ENCODE results near the gene CD1D. TPM values are rescaled to one million over a fixed set of nuclear protein-coding genes. Genes with fewer than 3 reads are reported as not detected.
"Not testable (repeated sequence)": the region's sequence is repeated elsewhere in the genome, so short reads cannot be mapped to it uniquely, and the experiment has no call there.

The CD1D gene
- total and polyA plus RNA-seq, 2 donors: 15.0 to 33.5 TPM

DNA sequence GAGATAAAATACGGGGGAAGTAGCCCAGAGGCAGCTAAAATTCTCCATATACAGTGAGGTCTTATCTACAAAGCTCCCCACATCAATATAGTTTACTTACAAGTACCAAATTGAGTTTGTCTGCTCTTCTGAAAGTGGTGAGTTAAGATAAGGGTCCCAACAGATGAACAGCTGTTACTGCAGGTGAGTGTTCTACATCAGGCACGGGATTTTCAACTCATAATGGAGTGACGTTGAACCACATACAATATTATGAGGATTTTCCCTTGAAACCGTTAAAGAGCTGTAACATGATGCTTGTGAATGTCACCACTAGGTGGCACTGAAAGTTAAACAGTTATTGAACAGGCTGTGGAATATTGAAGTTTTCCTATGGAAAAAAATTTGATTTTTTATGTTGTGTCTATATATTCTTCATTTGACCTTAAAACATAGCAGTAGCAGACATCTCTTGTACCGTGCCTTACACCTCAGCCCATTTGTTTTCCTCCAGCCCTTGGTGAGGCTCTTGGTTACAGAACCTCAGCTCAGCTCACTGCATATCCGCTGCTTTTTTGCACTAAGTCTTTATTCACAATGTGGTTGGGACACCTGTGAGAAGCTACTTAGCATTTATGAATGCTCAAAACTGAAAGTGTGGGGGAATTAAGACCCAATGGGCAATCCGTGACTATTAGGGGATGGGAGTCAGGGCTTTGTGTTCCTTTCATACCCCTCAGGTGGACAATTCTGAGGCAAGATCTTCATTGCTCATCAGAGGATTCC lies 23.2 kb downstream of the CD1D start:
- H3K4me3 ChIP-seq (ENCODE audit: low read length in 2 of 2): peak overlapping the region; percentile 35 to 49
- peaks cover under 1 to 6% of the 10 kb centered on the region in 2 donors for H3K36me3 ChIP-seq (ENCODE audit: control insufficient read depth in 2 of 2, insufficient read depth in 2 of 2, low read length in 1 of 2)
- peaks cover under 1 to 10% of the 10 kb centered on the region in 2 donors for H3K4me1 ChIP-seq (ENCODE audit: control insufficient read depth in 2 of 2, insufficient read depth in 2 of 2, low read length in 2 of 2)
- H3K27me3 ChIP-seq (ENCODE audit: control insufficient read depth in 2 of 2, insufficient read depth in 1 of 2, low read length in 1 of 2): no peaks in the 10 kb centered on the region
- DNase-seq (ENCODE audit: low read depth in 6 of 9, low spot score in 9 of 9): peak; percentile 75 to 97 (median 91)
- peaks cover 0 to 3% of the 10 kb centered on the region in 2 donors for H3K9me3 ChIP-seq (ENCODE audit: control insufficient read depth in 2 of 2, insufficient read depth in 1 of 2, low read length in 1 of 2)
- H3K27ac ChIP-seq (ENCODE audit: low read depth in 1 of 2, low read length in 1 of 2): peak overlapping the region; percentile 67 to 85
- 3% methylated on average over 7 of the region's 7 CpGs for WGBS

DNA sequence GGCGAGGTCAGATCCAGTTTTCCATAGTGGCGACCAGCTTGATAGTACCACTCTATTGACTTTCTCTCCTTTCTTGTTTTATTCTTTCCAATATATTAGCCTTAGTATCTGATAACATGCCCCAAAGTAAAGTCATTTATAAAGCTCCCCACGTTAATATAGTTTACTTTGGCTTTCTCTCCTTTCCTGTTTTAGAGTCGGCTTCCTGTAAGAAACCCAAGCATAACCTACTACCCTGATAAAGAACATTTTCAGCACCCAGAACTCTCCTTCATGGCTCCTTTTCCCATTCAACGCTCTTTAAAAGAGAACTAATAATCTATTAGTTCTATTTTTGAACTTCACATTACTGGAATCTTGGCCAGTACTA lies 23.7 kb downstream of the CD1D start:
- peaks cover 0 to 10% of the 10 kb centered on the region in 2 donors for H3K4me1 ChIP-seq (ENCODE audit: control insufficient read depth in 2 of 2, insufficient read depth in 2 of 2, low read length in 2 of 2)
- H3K27me3 ChIP-seq (ENCODE audit: control insufficient read depth in 2 of 2, insufficient read depth in 1 of 2, low read length in 1 of 2): no peaks in the 10 kb centered on the region
- no peak for DNase-seq (ENCODE audit: low read depth in 6 of 9, low spot score in 9 of 9)
- peaks cover 0 to 2% of the 10 kb centered on the region in 2 donors for H3K36me3 ChIP-seq (ENCODE audit: control insufficient read depth in 2 of 2, insufficient read depth in 2 of 2, low read length in 1 of 2)
- peak overlapping the region; percentile 67 to 85 for H3K27ac ChIP-seq (ENCODE audit: low read depth in 1 of 2, low read length in 1 of 2)
- H3K9me3 ChIP-seq (ENCODE audit: control insufficient read depth in 2 of 2, insufficient read depth in 1 of 2, low read length in 1 of 2): peaks cover 0 to 3% of the 10 kb centered on the region in 2 donors
- peak overlapping the region; percentile 17 to 49 for H3K4me3 ChIP-seq (ENCODE audit: low read length in 2 of 2)
- WGBS: 50% methylated on average over 5 of the region's 5 CpGs

DNA sequence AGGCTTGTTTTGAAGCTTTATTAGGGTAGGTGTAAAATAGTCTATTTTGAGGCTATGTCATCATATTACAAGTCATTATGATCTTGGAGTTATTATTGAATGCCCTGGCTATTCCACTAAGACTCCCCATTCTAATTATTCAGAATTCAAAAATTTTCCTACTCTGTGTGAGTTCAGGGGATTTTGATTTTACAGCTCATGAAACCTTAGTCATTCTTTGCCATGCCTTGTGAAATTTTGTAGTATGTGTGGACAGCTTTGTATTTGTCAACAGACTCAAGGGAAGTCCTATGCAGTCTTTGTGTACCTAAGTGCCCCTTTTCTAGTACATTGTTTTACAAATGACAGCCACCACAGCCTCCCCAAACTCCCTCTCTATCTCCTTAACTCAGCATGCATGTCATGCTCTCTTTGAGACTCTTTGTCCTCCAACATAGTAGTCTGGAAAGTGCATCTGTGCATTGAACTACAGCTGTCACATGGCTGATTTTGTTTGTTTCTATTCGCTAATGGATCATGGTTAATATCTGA lies 28.0 kb downstream of the CD1D start:
- DNase-seq (ENCODE audit: low read depth in 6 of 9, low spot score in 9 of 9): no peak
- H3K27me3 ChIP-seq (ENCODE audit: control insufficient read depth in 2 of 2, insufficient read depth in 1 of 2, low read length in 1 of 2): no peaks in the 10 kb centered on the region
- H3K9me3 ChIP-seq (ENCODE audit: control insufficient read depth in 2 of 2, insufficient read depth in 1 of 2, low read length in 1 of 2): peaks cover 0 to 14% of the 10 kb centered on the region in 2 donors
- WGBS: 96% methylated on average over 1 of the region's 1 CpG
- H3K36me3 ChIP-seq (ENCODE audit: control insufficient read depth in 2 of 2, insufficient read depth in 2 of 2, low read length in 1 of 2): peaks cover 0 to 4% of the 10 kb centered on the region in 2 donors
- H3K27ac ChIP-seq (ENCODE audit: low read depth in 1 of 2, low read length in 1 of 2): no peak overlapping the region
- H3K4me3 ChIP-seq (ENCODE audit: low read length in 2 of 2): no peak overlapping the region
- peaks cover 0 to 10% of the 10 kb centered on the region in 2 donors for H3K4me1 ChIP-seq (ENCODE audit: control insufficient read depth in 2 of 2, insufficient read depth in 2 of 2, low read length in 2 of 2)

DNA sequence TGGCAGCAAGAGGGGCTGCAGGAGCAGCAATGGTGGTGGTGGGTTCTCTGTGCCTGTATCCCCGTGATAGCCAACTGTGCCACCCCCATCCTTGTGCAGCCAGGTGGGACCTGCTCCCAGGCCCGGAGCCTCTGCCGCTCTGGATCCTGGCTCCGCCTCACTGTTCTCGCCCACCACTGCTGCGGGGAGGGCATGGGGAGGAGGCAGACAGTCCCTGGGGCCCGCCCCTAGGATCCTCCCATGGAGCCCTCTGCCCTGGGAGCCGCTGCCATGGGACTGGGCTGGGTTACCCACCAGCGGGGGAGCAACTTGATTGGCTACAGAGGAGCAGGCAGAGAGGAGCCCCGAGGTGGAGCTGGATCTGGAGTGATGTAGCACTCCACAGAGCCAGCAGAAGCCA lies 31.6 kb downstream of the CD1D start:
- no peak for DNase-seq (ENCODE audit: low read depth in 6 of 9, low spot score in 9 of 9)
- 86% methylated on average over 10 of the region's 10 CpGs for WGBS
- Histone ChIP-seq H3K4me3 (ENCODE audit: low read length in 2 of 2) (no peak overlapping the region), H3K27me3 (ENCODE audit: control insufficient read depth in 2 of 2, insufficient read depth in 1 of 2, low read length in 1 of 2) (no peaks in the 10 kb centered on the region), H3K9me3 (ENCODE audit: control insufficient read depth in 2 of 2, insufficient read depth in 1 of 2, low read length in 1 of 2) (peaks cover 3 to 17% of the 10 kb centered on the region in 2 donors), H3K36me3 (ENCODE audit: control insufficient read depth in 2 of 2, insufficient read depth in 2 of 2, low read length in 1 of 2) (peaks cover 0 to 4% of the 10 kb centered on the region in 2 donors), H3K4me1 (ENCODE audit: control insufficient read depth in 2 of 2, insufficient read depth in 2 of 2, low read length in 2 of 2) (no peaks in the 10 kb centered on the region), H3K27ac (ENCODE audit: low read depth in 1 of 2, low read length in 1 of 2) (no peak overlapping the region)

DNA sequence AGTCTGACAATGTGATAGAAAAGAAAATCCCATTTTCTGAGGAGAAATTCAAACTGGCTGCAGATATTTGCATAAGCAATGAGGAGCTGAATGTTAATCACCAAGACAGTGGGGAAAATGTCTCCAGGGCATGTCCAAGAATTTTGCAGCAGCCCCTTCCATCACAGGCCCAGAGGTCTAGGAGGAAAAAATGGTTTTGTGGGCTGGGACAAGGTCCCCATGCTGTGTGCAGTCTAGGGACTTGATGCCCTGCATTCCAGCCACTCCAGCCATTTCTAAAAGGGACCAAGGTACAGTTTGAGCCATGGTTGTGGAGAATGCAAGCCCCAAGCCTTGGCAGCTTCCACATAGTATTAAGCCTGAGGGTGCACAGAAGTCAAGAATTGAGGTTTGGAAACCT lies 42.8 kb downstream of the CD1D start:
- DNase-seq (ENCODE audit: low read depth in 6 of 9, low spot score in 9 of 9); H3K27me3 ChIP-seq (ENCODE audit: control insufficient read depth in 2 of 2, insufficient read depth in 1 of 2, low read length in 1 of 2); H3K36me3 ChIP-seq (ENCODE audit: control insufficient read depth in 2 of 2, insufficient read depth in 2 of 2, low read length in 1 of 2): not testable (repeated sequence)

DNA sequence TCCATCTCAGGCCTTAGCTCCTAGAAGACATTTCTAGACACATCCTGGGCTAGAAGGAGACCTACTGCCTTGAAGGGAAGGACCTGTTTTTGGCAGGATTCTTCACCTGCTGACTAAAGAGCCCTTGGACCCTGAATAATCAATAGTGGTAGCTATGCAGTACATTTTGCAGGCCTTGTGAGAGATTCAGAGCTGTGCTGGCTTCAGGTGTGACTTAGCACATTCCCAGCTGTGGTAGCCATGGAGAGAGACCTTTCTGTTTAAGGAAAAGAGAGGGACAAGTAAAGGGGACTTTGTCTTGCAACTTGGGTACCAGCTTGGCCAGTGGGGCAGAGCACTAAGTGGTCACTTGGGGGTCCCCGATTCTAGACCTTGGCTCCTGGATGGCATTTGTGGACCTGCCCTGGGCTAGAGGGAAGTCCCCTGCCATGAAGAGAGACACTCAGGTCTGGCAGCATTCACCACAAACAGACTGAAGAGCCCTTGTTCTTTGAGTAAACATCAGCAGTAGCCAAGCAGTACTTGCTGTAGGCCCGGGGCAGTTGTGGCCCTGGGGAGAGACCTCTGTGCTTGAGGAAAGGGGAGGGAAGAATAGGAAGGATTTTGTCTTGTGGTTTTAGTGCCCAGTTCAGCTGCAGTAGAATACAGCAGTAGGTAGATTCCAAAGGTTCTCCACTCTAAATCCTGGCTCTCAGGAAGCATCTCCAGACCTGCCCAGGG lies 47.4 kb downstream of the CD1D start:
- H3K4me3 ChIP-seq (ENCODE audit: low read length in 2 of 2): no peak overlapping the region
- no peak for DNase-seq (ENCODE audit: low read depth in 6 of 9, low spot score in 9 of 9)
- no peaks in the 10 kb centered on the region for H3K36me3 ChIP-seq (ENCODE audit: control insufficient read depth in 2 of 2, insufficient read depth in 2 of 2, low read length in 1 of 2)
- no peaks in the 10 kb centered on the region for H3K4me1 ChIP-seq (ENCODE audit: control insufficient read depth in 2 of 2, insufficient read depth in 2 of 2, low read length in 2 of 2)
- H3K27ac ChIP-seq (ENCODE audit: low read depth in 1 of 2, low read length in 1 of 2): no peak overlapping the region
- H3K9me3 ChIP-seq (ENCODE audit: control insufficient read depth in 2 of 2, insufficient read depth in 1 of 2, low read length in 1 of 2): peaks cover 4 to 13% of the 10 kb centered on the region in 2 donors
- 93% methylated on average over 2 of the region's 2 CpGs for whole genome bisulfite sequencing
- no peaks in the 10 kb centered on the region for H3K27me3 ChIP-seq (ENCODE audit: control insufficient read depth in 2 of 2, insufficient read depth in 1 of 2, low read length in 1 of 2)

More for the DNA sequence above, 42.8 kb downstream of the CD1D start:
- not testable (repeated sequence) for H3K4me3 ChIP-seq (ENCODE audit: low read length in 2 of 2); H3K4me1 ChIP-seq (ENCODE audit: control insufficient read depth in 2 of 2, insufficient read depth in 2 of 2, low read length in 2 of 2); H3K27ac ChIP-seq (ENCODE audit: low read depth in 1 of 2, low read length in 1 of 2)
- H3K9me3 ChIP-seq (ENCODE audit: control insufficient read depth in 2 of 2, insufficient read depth in 1 of 2, low read length in 1 of 2): peaks cover 4 to 23% of the 10 kb centered on the region in 2 donors

Other genes with a start within 250 kb of the CD1D start
- 5.9 TPM for gene KIRREL1, start 187.2 kb upstream of the CD1D start, total RNA-seq
- 3.4 TPM for gene KIRREL1, start 187.2 kb upstream of the CD1D start, polyA plus RNA-seq
- gene CD1A, start 73.5 kb downstream of the CD1D start, total RNA-seq: 193 TPM
- 7.4 TPM for gene CD1A, start 73.5 kb downstream of the CD1D start, polyA plus RNA-seq
- 253 TPM for gene CD1C, start 109.0 kb downstream of the CD1D start, total RNA-seq
- 27.2 TPM for gene CD1C, start 109.0 kb downstream of the CD1D start, polyA plus RNA-seq
- 456 TPM for gene CD1B, start 150.6 kb downstream of the CD1D start, total RNA-seq
- 44.2 TPM for gene CD1B, start 150.6 kb downstream of the CD1D start, polyA plus RNA-seq
- gene CD1E, start 173.0 kb downstream of the CD1D start, total RNA-seq: 964 TPM
- 154 TPM for gene CD1E, start 173.0 kb downstream of the CD1D start, polyA plus RNA-seq
- 1.2 TPM for gene OR10T2, start 218.6 kb downstream of the CD1D start, total RNA-seq
- gene OR10T2, start 218.6 kb downstream of the CD1D start, polyA plus RNA-seq: 0.02 TPM
- gene OR10K2, start 245.3 kb downstream of the CD1D start, total RNA-seq: 0.05 TPM
- 0.02 TPM for gene OR10K2, start 245.3 kb downstream of the CD1D start, polyA plus RNA-seq

Data from thymus (tissue), 11 donors.